GM20431 (cell line): ENCODE data around the gene TRIM14.
"Not testable (repeated sequence)": the region's sequence is repeated elsewhere in the genome, so short reads cannot be mapped to it uniquely, and the experiment has no call there.

Experiments
- in situ Hi-C: fragments of 300-500 bp; cut with MseI, MboI; formaldehyde crosslinking; loops from one replicate; pipeline ENCODE4 v1.15.0; 2020; ENCODE audit warnings: low sequenced_read_pairs; ENCODE audit not compliant: unreplicated experiment

The TRIM14 gene

DNA sequence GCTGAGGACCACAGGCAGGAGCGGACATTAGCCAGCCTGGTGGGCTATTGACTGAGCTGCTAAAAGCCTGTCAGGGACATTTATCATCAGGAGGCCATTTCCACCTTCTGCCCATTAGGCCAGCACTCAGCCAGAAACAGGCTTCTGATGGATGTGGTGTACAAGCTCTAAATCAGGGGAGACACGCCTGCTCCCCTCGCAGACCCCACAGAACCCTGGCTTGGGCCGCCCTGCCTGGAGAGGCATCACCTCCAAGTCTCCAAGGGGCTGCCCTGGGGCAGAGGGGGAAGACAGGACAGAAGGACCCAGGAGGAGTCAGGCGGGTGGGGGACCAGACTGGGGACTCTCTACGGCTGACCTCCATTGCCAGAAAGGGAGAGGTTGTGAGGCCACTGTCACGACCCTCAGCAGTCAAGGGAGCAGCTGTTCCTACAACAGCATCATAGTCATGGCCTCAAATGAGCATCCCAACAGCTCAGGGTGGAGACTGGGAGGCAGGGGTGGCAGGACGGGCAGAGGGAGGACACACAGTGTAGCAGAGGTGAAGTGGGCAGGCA lies 24.0 kb upstream of the TRIM14 start:
- in situ Hi-C loops, result no loop called here

DNA sequence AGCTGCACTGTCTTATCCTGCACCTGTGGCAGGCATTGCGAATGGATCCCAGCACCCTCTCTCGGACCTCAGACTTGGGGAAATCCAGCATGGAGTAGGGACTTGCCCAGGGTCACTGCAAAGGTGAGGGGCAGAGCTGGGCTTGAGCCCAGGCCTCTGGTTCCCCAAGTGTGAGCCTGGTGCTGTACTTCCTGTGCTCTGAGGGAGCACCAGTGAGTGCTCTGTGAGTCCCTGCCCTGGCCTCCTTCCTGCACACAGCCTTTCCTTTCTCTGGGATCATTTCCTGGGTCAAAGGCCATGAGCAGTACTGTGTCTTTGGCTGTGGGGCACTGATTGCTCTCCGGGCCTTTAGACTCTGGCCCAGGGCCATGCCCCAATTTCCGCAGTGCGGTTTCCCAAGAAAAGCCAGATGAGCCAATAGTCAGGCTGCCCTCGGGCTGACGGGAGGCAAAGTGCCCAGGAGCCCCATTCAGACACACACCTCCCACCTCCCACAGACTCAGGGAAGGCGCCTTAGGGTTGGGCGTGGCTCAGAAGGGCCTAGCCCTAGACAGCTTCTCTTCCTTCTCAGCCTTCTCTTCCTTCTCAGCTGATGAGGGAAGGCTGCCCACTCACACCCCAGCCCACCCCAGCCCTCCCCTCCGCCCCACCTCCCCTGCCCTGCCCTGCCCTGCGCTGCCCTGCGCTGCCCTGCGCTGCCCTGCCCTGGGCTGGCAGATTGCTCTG lies 23.3 kb upstream of the TRIM14 start:
- in situ Hi-C loops, result no loop called here

- in situ Hi-C loops, result no loop called here
Observed at GRCh38 chr9:98140503-98140902, 21.5 kb upstream of the TRIM14 start.

DNA sequence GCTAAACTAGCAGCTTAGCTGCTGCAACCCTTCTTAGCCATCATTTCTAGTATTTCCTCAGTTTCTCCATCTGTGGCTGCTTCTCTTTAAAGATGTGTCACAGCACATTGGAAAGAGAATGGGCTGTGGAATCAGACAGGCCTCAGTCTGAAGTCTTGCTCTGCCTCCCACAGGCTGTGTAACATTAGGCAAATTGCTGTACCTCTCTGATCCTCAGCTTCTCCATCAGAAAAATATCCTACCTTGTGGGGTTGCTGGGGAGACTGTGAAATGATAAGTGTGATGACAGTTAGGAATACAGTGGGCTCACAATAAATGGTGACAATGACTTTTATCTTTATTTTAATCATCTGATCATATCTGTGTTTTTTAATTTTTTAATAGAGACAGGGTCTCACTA lies 17.5 kb upstream of the TRIM14 start:
- in situ Hi-C loops, result no loop called here

DNA sequence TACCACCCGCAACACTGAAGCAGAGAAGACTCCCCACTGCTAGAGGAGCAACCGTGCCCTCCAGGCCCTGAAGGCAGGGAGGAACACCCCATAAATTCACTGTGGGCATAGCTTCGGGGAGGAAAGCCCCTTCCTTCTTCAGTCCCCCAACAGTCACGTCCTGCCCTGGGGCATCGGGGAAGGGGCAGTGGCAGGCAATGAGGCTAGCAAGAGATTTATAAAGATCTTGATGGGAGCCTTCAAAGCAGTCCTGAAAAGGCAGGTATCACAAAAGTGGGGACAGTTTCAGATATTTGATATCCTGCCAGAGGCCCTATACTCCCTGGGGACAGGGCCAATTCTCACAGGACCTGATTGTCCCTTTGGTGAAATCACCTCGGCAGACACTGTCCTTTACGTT lies 16.9 kb upstream of the TRIM14 start:
- in situ Hi-C loops, result no loop called here

- in situ Hi-C loops, result no loop called here
Observed at GRCh38 chr9:98135558-98135934, 16.5 kb upstream of the TRIM14 start.

GRCh38 chr9:98134702-98135557 lies 15.9 kb upstream of the TRIM14 start:
- in situ Hi-C loops, result no loop called here

GRCh38 chr9:98132806-98133631 lies 14.0 kb upstream of the TRIM14 start:
- in situ Hi-C loops, result no loop called here

DNA sequence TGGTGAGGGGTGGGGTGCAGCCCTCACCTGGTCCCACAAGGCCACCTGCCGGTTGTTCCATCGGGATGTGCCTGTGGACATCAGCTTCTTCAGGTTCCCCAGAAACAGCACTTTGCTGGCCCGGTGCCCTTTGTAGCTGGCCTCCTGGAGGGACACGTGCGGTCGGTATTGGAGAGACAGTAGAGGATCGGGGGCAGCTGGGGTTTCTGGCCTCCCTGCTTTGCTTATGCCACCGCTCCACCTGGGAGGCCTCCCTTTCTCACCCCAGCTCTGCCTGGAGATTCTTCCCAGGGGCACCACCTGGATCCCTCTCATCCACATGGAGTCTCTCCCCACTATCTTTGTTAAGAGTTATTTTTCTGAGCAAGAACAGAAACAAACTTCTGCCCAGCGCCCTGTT lies 13.1 kb upstream of the TRIM14 start:
- in situ Hi-C loops, result no loop called here

GRCh38 chr9:98130576-98131228 lies 11.7 kb upstream of the TRIM14 start:
- in situ Hi-C loops, result no loop called here

- in situ Hi-C loops, result not testable (repeated sequence)
Observed at GRCh38 chr9:98130060-98130459, 11.0 kb upstream of the TRIM14 start.

GRCh38 chr9:98129451-98129881 lies 10.4 kb upstream of the TRIM14 start:
- in situ Hi-C loops, result no loop called here

DNA sequence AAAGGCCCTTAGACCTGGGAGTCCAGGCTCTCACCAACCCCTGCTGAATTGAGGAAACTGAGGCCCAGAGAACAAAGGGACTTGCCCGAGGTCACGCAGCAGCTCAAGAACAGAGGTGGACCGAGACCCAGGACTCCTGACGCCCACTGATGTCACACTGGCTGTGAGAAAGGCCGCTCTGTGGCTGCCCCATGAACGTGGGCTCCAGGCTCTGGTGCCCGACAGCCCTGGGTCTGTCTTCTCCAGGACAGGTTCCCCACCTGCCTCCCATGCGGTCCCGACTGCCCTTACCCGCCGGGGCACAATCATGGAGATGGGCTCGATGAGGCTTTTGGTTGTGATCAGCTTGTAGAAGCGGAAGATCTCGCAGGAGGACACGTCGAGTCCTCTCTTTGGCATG lies 9.3 kb upstream of the TRIM14 start:
- in situ Hi-C loops, result no loop called here

- in situ Hi-C loops, result no loop called here
Observed at GRCh38 chr9:98127226-98127625, 8.2 kb upstream of the TRIM14 start.

DNA sequence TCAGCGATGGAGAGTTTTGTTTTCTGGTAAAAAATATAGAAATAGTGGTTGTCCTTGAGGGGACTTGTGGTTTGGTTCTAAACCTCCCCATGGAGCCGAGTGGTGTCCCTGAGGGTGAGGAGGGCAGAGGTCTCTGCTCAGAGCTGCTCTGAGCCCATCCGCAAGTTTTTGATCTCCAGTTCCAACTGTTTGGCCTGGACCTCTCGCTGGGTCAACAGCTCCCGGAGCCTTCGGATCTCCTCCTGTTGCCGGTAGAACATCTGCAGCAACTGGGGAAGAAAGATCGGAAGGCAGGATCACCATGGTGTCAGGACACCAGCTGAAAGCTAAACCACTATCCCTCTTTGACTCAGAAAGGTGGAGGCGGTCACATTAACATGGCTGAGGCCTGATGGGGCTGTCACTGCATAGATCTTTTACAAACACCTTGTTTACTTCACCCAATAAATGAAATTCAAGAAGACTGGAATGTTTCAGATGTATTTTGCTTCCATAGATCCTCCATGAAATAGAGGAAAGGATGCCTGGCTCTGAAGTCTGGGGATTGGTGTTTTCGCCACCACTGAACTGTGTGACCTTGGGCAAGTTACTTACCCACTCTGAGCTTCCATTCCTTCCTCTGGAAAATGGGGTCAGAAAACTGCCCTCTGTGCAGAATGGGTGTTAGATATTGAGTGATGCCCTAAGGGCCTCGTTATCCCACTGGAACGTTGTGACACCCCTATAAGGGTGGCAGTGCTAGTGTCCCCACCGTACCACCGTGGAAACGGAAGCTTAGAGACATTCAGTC lies 5.8 kb upstream of the TRIM14 start:
- in situ Hi-C loops, result no loop called here

- in situ Hi-C loops, result not testable (repeated sequence)
Observed at GRCh38 chr9:98124091-98124490, 5.1 kb upstream of the TRIM14 start.

DNA sequence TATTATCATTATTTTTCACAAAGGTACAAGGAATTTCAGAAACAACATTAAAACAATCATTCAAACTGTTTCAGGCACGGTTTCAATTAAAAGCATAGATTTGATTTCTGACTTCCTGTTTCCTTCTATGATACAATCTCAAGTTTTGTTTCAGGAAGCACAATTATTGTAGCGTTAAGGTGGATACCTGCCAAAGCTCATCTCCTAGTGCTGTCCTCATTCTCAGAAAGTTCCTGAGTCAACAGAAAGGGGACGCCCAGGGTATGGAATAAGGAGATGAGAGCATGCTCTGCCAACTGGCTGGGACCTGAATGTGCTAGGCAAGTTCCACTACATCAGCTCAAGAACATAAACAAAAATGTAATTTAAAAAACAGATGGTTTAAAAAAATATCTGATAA lies 2.0 kb upstream of the TRIM14 start:
- in situ Hi-C loops, result no loop called here

DNA sequence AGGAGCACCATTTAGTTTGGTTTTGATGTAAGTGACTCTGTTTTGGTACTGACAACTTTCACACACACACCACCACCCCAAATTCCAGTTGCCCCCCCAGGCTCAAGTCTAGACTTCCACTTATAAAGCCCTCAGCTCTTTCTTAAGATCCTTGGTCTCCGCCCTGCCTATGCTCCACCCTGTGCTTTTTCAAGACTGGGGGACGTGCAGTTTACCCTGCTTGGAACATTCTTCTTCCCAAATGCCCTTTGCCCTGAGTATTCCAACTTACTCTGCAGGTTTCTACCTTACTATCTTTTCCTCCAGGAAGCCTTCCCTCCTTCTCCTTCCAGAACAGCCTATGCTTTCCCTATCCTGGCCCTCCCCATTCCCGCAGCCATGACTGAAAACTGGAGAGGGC lies 1.5 kb upstream of the TRIM14 start:
- in situ Hi-C loops, result no loop called here

DNA sequence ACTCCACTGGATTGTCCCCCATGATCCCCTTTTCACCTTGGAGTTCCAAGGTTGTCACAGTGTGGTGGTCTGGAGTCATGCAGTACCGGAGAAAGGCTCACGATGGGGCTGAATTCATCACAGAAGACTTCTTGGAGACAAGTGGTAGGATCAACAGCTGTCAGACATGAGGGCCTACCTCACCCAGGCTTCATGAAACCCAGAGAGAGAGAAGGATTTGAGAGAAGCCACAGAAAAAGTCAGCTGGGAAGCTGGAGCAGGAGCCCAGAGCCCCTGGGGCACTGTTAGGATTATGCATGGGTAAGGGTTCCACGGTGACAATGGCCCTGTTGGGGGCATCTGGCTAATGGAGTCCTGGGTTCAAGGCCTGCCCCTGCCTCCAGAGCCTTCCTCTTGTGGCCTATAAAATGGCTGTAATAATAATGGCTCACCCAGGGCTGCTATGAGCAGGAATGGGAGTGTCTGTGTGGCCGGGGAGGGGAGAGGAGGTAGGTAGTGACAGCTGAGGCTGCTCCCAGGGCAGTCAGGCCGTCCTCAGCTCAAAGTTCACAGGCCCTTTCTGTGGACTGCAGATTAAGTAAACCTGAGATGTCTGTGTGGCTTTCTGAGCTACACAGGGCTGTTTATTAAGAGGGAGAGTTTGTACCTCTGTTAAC lies 910 bp downstream of the TRIM14 start:
- in situ Hi-C loops, result no loop called here
